H1 (cell line): ENCODE data around the gene OR2F2. TPM values are rescaled to one million over a fixed set of nuclear protein-coding genes. Genes with fewer than 3 reads are reported as not detected.

Experiments used
- CTCF ChIA-PET: fragments of 300-600 bp; sonication (Branson Sonifier 250); formaldehyde crosslinking; loops from one replicate; lab custom pipeline; 2021; ENCODE audit not compliant: partially characterized antibody; lab: Charles Lee
- POLR2A ChIA-PET: fragments of 300-600 bp; sonication (Branson Sonifier 250); formaldehyde crosslinking; loops from one replicate; lab custom pipeline; 2021; ENCODE audit warnings: inconsistent platforms; ENCODE audit not compliant: partially characterized antibody; lab: Charles Lee
- DNase-seq, 2 experiments: peaks; one replicate each; pipeline versions ENCODE4 v3.0.0 to v3.0.0-alpha.2; 2010 to 2022; ENCODE audit warnings: low spot score in 2 of 2, low read depth in 1 of 2, mixed read lengths in 1 of 2
- FAIRE-seq: peaks from 2 replicates; lab custom pipeline; 2011; peaks lifted over from hg19 to GRCh38; lab: Jason Lieb, UNC
- H2AFZ ChIP-seq: 2 replicates; pipeline ENCODE4 v1.8.1; 2012; ENCODE audit warnings: low read length, inconsistent platforms
- H2AK5ac ChIP-seq: 2 replicates; pipeline ENCODE4 v1.6.1; 2013; ENCODE audit warnings: low read depth, low read length
- H2BK120ac ChIP-seq: replicated peaks from 2 replicates; pipeline ENCODE3; 2013; ENCODE audit warnings: low read depth, low read length, inconsistent platforms
- H2BK12ac ChIP-seq: 2 replicates; pipeline ENCODE4 v1.6.1; 2013; ENCODE audit warnings: low read depth, low read length
- H2BK15ac ChIP-seq: 2 replicates; pipeline ENCODE4 v1.6.1; 2013; ENCODE audit warnings: low read length
- H2BK20ac ChIP-seq: 2 replicates; pipeline ENCODE4 v1.6.1; 2013; ENCODE audit warnings: low read length
- H2BK5ac ChIP-seq: 2 replicates; pipeline ENCODE4 v1.6.1; 2013; ENCODE audit warnings: low read depth, low read length
- H3K14ac ChIP-seq: 2 replicates; pipeline ENCODE4 v1.6.1; 2013; ENCODE audit warnings: inconsistent platforms; ENCODE audit not compliant: insufficient read length
- H3K18ac ChIP-seq: 2 replicates; pipeline ENCODE4 v1.6.1; 2013; ENCODE audit warnings: low read length; ENCODE audit errors: extremely low read depth
- H3K23ac ChIP-seq: 2 replicates; pipeline ENCODE4 v1.6.1; 2013; ENCODE audit warnings: inconsistent platforms; ENCODE audit not compliant: insufficient read length
- H3K23me2 ChIP-seq: 2 replicates; pipeline ENCODE4 v1.6.1; 2013; ENCODE audit warnings: low read depth, low read length
- H3K27ac ChIP-seq: 2 replicates; pipeline ENCODE4 v1.6.1; 2011; ENCODE audit warnings: low read depth, low read length, inconsistent platforms
- H3K27me3 ChIP-seq, 4 experiments: replicated peaks in 1 of 4; 1 replicate in 1 of 4; 2 replicates in 3 of 4; pipeline versions ENCODE4 v1.6.1 to v1.8.1; 2011 to 2013; ENCODE audit warnings: low read length in 3 of 4, mild to moderate bottlenecking in 3 of 4, inconsistent platforms in 2 of 4, mixed read lengths in 2 of 4, moderate library complexity in 1 of 4; ENCODE audit not compliant: control insufficient read depth in 3 of 4, insufficient read depth in 3 of 4; ENCODE audit errors: extremely low read depth in 1 of 4
- H3K36me3 ChIP-seq, 4 experiments: 2 replicates each; pipeline versions ENCODE4 v1.6.1 to v1.8.1; 2011 to 2013; ENCODE audit warnings: mild to moderate bottlenecking in 4 of 4, low read length in 3 of 4, moderate library complexity in 2 of 4, control low read depth in 1 of 4, inconsistent platforms in 1 of 4; ENCODE audit not compliant: insufficient read depth in 4 of 4, control insufficient read depth in 2 of 4
- H3K4ac ChIP-seq: replicated peaks from 2 replicates; pipeline ENCODE3; 2013; ENCODE audit warnings: low read length, low read depth, mixed read lengths, inconsistent platforms; ENCODE audit not compliant: insufficient read length
- H3K4me1 ChIP-seq, 4 experiments: replicated peaks in 1 of 4; 1 replicate in 1 of 4; 2 replicates in 3 of 4; pipeline versions ENCODE4 v1.6.1 to v1.8.1; 2011 to 2013; ENCODE audit warnings: low read length in 3 of 4, inconsistent platforms in 2 of 4, mixed read lengths in 1 of 4; ENCODE audit not compliant: insufficient read depth in 4 of 4, control insufficient read depth in 3 of 4
- H3K4me2 ChIP-seq, 2 experiments: 2 replicates each; pipeline versions ENCODE4 v1.6.1 to v1.8.1; 2011 to 2013; ENCODE audit warnings: low read depth in 2 of 2, low read length in 2 of 2, control low read depth in 1 of 2, inconsistent platforms in 1 of 2, mild to moderate bottlenecking in 1 of 2; ENCODE audit not compliant: insufficient read depth in 1 of 2
- H3K4me3 ChIP-seq, 4 experiments: fragments of 200-600, 300-600 bp in 1 of 4; sonication (generic), shearing (Covaris generic), sonication (Bioruptor Twin) in 1 of 4; 2 replicates each; pipeline versions ENCODE4 v1.5.1 to v1.8.1; 2011 to 2016; ENCODE audit warnings: low read length in 4 of 4, low read depth in 3 of 4, control low read depth in 2 of 4, inconsistent platforms in 2 of 4, mild to moderate bottlenecking in 2 of 4, mixed read lengths in 1 of 4, moderate library complexity in 1 of 4; ENCODE audit not compliant: insufficient read depth in 2 of 4; ENCODE audit errors: extremely low read depth in 1 of 4
- H3K56ac ChIP-seq: replicated peaks from 2 replicates; pipeline ENCODE3; 2013; ENCODE audit warnings: low read depth, mild to moderate bottlenecking, mixed read lengths, low read length, inconsistent platforms; ENCODE audit not compliant: insufficient read length
- H3K79me1 ChIP-seq: 2 replicates; pipeline ENCODE4 v1.6.1; 2013; ENCODE audit warnings: low read depth, low read length, control low read depth
- H3K79me2 ChIP-seq, 2 experiments: 2 replicates each; pipeline versions ENCODE4 v1.6.1 to v1.8.1; 2012 to 2013; ENCODE audit warnings: low read length in 2 of 2, mild to moderate bottlenecking in 2 of 2, inconsistent platforms in 1 of 2; ENCODE audit not compliant: insufficient read depth in 2 of 2, control insufficient read depth in 1 of 2
- H3K9ac ChIP-seq, 4 experiments: replicated peaks in 1 of 4; 1 replicate in 1 of 4; 2 replicates in 3 of 4; pipeline versions ENCODE4 v1.6.1 to v1.8.1; 2011 to 2013; ENCODE audit warnings: low read depth in 3 of 4, low read length in 3 of 4, control low read depth in 2 of 4, mild to moderate bottlenecking in 2 of 4, moderate library complexity in 2 of 4, inconsistent platforms in 1 of 4; ENCODE audit errors: extremely low read depth in 1 of 4
- H3K9me3 ChIP-seq, 2 experiments: 2 replicates each; pipeline versions ENCODE4 v1.6.1 to v1.8.1; 2012 to 2013; ENCODE audit warnings: mild to moderate bottlenecking in 2 of 2, moderate library complexity in 2 of 2, control low read depth in 1 of 2, inconsistent platforms in 1 of 2, low read depth in 1 of 2, low read length in 1 of 2, mixed read lengths in 1 of 2; ENCODE audit not compliant: insufficient read depth in 2 of 2
- H4K20me1 ChIP-seq, 2 experiments: replicated peaks in 1 of 2; 2 replicates each; pipeline versions ENCODE3 to v1.8.1; 2011 to 2013; ENCODE audit warnings: inconsistent platforms in 2 of 2, low read length in 2 of 2, mild to moderate bottlenecking in 1 of 2; ENCODE audit not compliant: insufficient read depth in 2 of 2, control insufficient read depth in 1 of 2
- H4K5ac ChIP-seq: 2 replicates; pipeline ENCODE4 v1.6.1; 2013; ENCODE audit warnings: low read length, low read depth, mixed read lengths, inconsistent platforms; ENCODE audit not compliant: insufficient read length
- H4K8ac ChIP-seq: 2 replicates; pipeline ENCODE4 v1.8.0; 2013; ENCODE audit warnings: mild to moderate bottlenecking, moderate library complexity, low read length, inconsistent platforms; ENCODE audit not compliant: insufficient read depth; ENCODE audit errors: extremely low read depth
- H4K91ac ChIP-seq: replicated peaks from 2 replicates; pipeline ENCODE3; 2013; ENCODE audit warnings: low read length, mixed read lengths, inconsistent platforms; ENCODE audit not compliant: insufficient read length
- BACH1 ChIP-seq: IDR thresholded peaks from 2 replicates; pipeline ENCODE4 v1.6.1; 2012; ENCODE audit warnings: low read length, improper control_type of control experiment
- BCL11A ChIP-seq, 2 experiments: IDR thresholded peaks; one replicate each; pipeline ENCODE4 v1.6.1; 2011; ENCODE audit warnings: low read depth in 2 of 2, low read length in 2 of 2, mild to moderate bottlenecking in 2 of 2
- CBX8 ChIP-seq: fragments of 300-800, 300-1000 bp; sonication (generic); IDR thresholded peaks from 2 replicates; pipeline ENCODE4 v1.7.1; 2016; ENCODE audit warnings: low read depth, low read length, borderline replicate concordance
- CEBPB ChIP-seq: IDR thresholded peaks from 2 replicates; pipeline ENCODE4 v1.6.1; 2012; ENCODE audit warnings: low read depth, low read length
- EGR1 ChIP-seq: IDR thresholded peaks from 2 replicates; pipeline ENCODE4 v1.6.1; 2011; ENCODE audit warnings: low read depth, low read length, borderline replicate concordance
- HDAC6 ChIP-seq: IDR thresholded peaks from one replicate; pipeline ENCODE4 v1.7.1; 2012; ENCODE audit warnings: low read depth, mild to moderate bottlenecking, inconsistent platforms, low read length, moderate library complexity
- RAD21 ChIP-seq, 2 experiments: IDR thresholded peaks in 1 of 2; conservative IDR thresholded peaks in 1 of 2; 2 replicates each; pipeline ENCODE4 v1.6.1; 2011; ENCODE audit warnings: low read depth in 2 of 2, low read length in 2 of 2, improper control_type of control experiment in 1 of 2, inconsistent platforms in 1 of 2, mild to moderate bottlenecking in 1 of 2, moderate library complexity in 1 of 2
- RNF2 ChIP-seq: fragments of 200-900, 300-1000 bp; sonication (generic); IDR thresholded peaks from 2 replicates; pipeline ENCODE4 v1.7.1; 2016; ENCODE audit warnings: borderline replicate concordance, low read depth, mild to moderate bottlenecking, antibody characterized with exemption, low read length; ENCODE audit not compliant: poor library complexity, severe bottlenecking; ENCODE audit errors: missing control alignments
- SUZ12 ChIP-seq: fragments of 200-600 bp; sonication (generic); IDR thresholded peaks from 2 replicates; pipeline ENCODE4 v1.6.1; 2012; ENCODE audit warnings: mild to moderate bottlenecking, inconsistent platforms, low read length, moderate library complexity, mixed read lengths
- TCF12 ChIP-seq: IDR thresholded peaks from 2 replicates; pipeline ENCODE4 v1.6.1; 2011; ENCODE audit warnings: low read depth, mild to moderate bottlenecking, low read length
- TEAD4 ChIP-seq: IDR thresholded peaks from 2 replicates; pipeline ENCODE4 v1.6.1; 2012; ENCODE audit warnings: low read depth, low read length, inconsistent platforms, mixed read lengths
- WGBS, 2 experiments: shearing (Covaris generic) in 1 of 2; methylation state at CpG; one replicate each; pipeline versions ENCODE4 v1.1.6 to v1.1.7; 2013 to 2015; ENCODE audit warnings: low lambda C conversion rate in 2 of 2, mixed read lengths in 2 of 2, inconsistent platforms in 1 of 2, low coverage in 1 of 2, missing lambda C conversion rate in 1 of 2; ENCODE audit not compliant: insufficient replicate concordance in 2 of 2, insufficient coverage in 1 of 2, insufficient read length in 1 of 2; ENCODE audit errors: extremely low coverage in 1 of 2, missing lambda C conversion rate in 1 of 2; 5-methylcytosine and 5-hydroxymethylcytosine counted together
- polyA plus RNA-seq, 7 experiments: library from polyadenylated mRNA; depleted of rRNA in 3 of 7; stranded (reverse) in 5 of 7; unstranded in 2 of 7; fragments of >200 nt in 5 of 7; fragments of 200-250 nt in 2 of 7; gene quantifications; 1 replicate in 5 of 7; 2 replicates in 1 of 7; 4 replicates in 1 of 7; pipeline versions ENCODE4 v1.2.1 to v1.2.3, GENCODE V29; 2011 to 2013; ENCODE audit warnings: missing spikeins in 2 of 7, mixed read lengths in 2 of 7
- total RNA-seq: library from RNA; stranded (reverse); fragmentation: NEBNext Ultra II Directional; extraction: Animal tissue kit (Norgen Biotek cat#: 25700); gene quantifications from 2 replicates; pipeline ENCODE4 v1.2.1, GENCODE V29; 2021
- TF ChIP-seq, protein P1 (sequence below): IDR thresholded peaks from 2 replicates; pipeline ENCODE4 v1.6.1; 2011; ENCODE audit warnings: low read depth, mild to moderate bottlenecking, low read length; ENCODE audit not compliant: insufficient read depth

Gene OR2F2
- total and polyA plus RNA-seq, 2 of the 8 experiments (the other 6 are each of a cell fraction or from before 2014, with no cell fraction given), result not detected

GRCh38 chr7:143979359-143979758 lies 44.3 kb downstream of the OR2F2 start:
- H3K4ac ChIP-seq, result no peak overlapping the region
- H3K79me1 ChIP-seq, result no peaks in the 10 kb centered on the region
- H3K56ac ChIP-seq, result no peak overlapping the region
- H3K14ac ChIP-seq, result no peak overlapping the region
- H3K36me3 ChIP-seq, result no peaks in the 10 kb centered on the region
- no peak overlapping the region for H3K18ac ChIP-seq
- no peak overlapping the region for H2BK15ac ChIP-seq
- H2BK120ac ChIP-seq, result no peak overlapping the region
- no peak overlapping the region for H4K5ac ChIP-seq
- no peaks in the 10 kb centered on the region for H3K27me3 ChIP-seq
- 88% methylated on average over 1 of the region's 1 CpG; no CpG with 5 or more reads in 1 of the 2 experiments for WGBS, 2 experiments
- DNase-seq (no peak), FAIRE-seq (no peak)
- H3K4me1 ChIP-seq, result no peaks in the 10 kb centered on the region
- H2BK20ac ChIP-seq, result no peak overlapping the region
- H3K27ac ChIP-seq, result no peak overlapping the region
- CTCF ChIA-PET, result no interaction called here
- no peak overlapping the region for H2BK5ac ChIP-seq
- no peak overlapping the region for H2AK5ac ChIP-seq
- no peak overlapping the region for H3K4me3 ChIP-seq
- POLR2A ChIA-PET, result no interaction called here
- H4K91ac ChIP-seq, result no peak overlapping the region
- no peak overlapping the region for H3K9ac ChIP-seq
- no peaks in the 10 kb centered on the region; a peak in 1 of 4 replicates for H3K9me3 ChIP-seq
- H3K4me2 ChIP-seq, result no peak overlapping the region
- TF ChIP-seq BCL11A (IDR thresholded peaks at IDR 0.05; ENCODE audit: low read depth in 2 of 2, low read length in 2 of 2), result no peak
- TF ChIP-seq RNF2, result no peak
- no peak for TF ChIP-seq BACH1
- no peak for TF ChIP-seq TCF12
- TF ChIP-seq SUZ12, result no peak
- TF ChIP-seq, protein P1, sequence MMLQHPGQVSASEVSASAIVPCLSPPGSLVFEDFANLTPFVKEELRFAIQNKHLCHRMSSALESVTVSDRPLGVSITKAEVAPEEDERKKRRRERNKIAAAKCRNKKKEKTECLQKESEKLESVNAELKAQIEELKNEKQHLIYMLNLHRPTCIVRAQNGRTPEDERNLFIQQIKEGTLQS, result no peak
- no peak for TF ChIP-seq RAD21 (IDR thresholded peaks at IDR 0.05 in 1 of 2, conservative IDR thresholded peaks at IDR 0.05 in 1 of 2; ENCODE audit: low read depth in 2 of 2, low read length in 2 of 2)
- TF ChIP-seq EGR1, result no peak
- TF ChIP-seq CEBPB, result no peak
- no peak for TF ChIP-seq CBX8
- no peak for TF ChIP-seq HDAC6
- no peak for TF ChIP-seq TEAD4
- no peak overlapping the region for H2AFZ ChIP-seq
- H3K79me2 ChIP-seq, result no peaks in the 10 kb centered on the region
- H4K20me1 ChIP-seq, result no peaks in the 10 kb centered on the region
- H2BK12ac ChIP-seq, result no peak overlapping the region
- no peak overlapping the region for H4K8ac ChIP-seq
- H3K23me2 ChIP-seq, result no peaks in the 10 kb centered on the region
- no peak overlapping the region for H3K23ac ChIP-seq
